ENCODE data around the gene SYT5.

GRCh38 chr19:55165952-55166529 lies 14.0 kb downstream of the SYT5 start:
- TF ChIP-seq ZNF274 (IDR thresholded peaks at IDR 0.05; ENCODE audit: borderline replicate concordance, extremely low read depth, low read length) = no peak
- no peak for TF ChIP-seq POLR2A (IDR thresholded peaks at IDR 0.05; ENCODE audit: control extremely low read depth in 1 of 2, low read depth in 2 of 2, low read length in 2 of 2)
- TF ChIP-seq CTCF (IDR thresholded peaks at IDR 0.05; ENCODE audit: control extremely low read depth in 1 of 3, insufficient read depth in 1 of 3, low read depth in 1 of 3, low read length in 3 of 3) = peak; percentile 68 to 96 (median 85)
- TF ChIP-seq YY1 (IDR thresholded peaks at IDR 0.05; ENCODE audit: low read depth, low read length) = peak; percentile 68

Measured in H1 (cell line).